Activated CD8-positive, alpha-beta memory T cell treated with anti-CD3 and anti-CD28 coated beads for 36 hours (primary cell): ENCODE results near the gene MRFAP1L1. TPM values are rescaled to one million over a fixed set of nuclear protein-coding genes. Genes with fewer than 3 reads are reported as not detected.
"Not testable (repeated sequence)": the region's sequence is repeated elsewhere in the genome, so short reads cannot be mapped to it uniquely, and the experiment has no call there.

Experiments used
- CTCF ChIA-PET: fragments of 350-600 bp; sonication (Branson Sonifier 250); formaldehyde crosslinking; loops from one replicate; lab custom pipeline; 2021; ENCODE audit warnings: antibody characterized with exemption; lab: Charles Lee
- POLR2A ChIA-PET: fragments of 350-600 bp; sonication (Branson Sonifier 250); formaldehyde crosslinking; loops from one replicate; lab custom pipeline; 2021; ENCODE audit warnings: antibody characterized with exemption; lab: Charles Lee
- total RNA-seq, 2 experiments: library from RNA; stranded (reverse); gene quantifications; one replicate each; pipeline ENCODE4 v1.2.3, GENCODE V29; 2021

MRFAP1L1 gene
- total RNA-seq, 2 experiments from 2014 or later, result 45.9 to 49.2 TPM

DNA sequence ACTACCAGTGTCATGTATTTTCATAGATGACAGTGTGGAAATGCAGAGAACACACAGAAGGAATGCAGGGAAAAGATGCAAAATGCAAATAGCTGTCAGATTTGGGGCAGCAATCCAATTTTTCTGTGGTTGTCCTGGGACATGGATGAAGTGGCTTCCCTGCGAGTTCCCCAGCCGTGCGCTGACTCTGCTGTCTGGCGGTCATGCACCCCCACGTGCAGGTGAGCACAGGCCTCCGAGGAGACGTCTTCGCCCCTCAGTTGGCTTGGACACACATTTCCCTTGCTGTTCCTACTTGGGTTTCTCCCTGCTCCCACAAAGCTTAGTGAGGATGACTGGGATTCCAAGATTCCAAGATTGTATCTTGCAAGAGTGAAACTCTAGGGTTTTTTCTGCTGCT lies 30.7 kb upstream of the MRFAP1L1 start:
- CTCF ChIA-PET, result no interaction called here
- POLR2A ChIA-PET, result no interaction called here

DNA sequence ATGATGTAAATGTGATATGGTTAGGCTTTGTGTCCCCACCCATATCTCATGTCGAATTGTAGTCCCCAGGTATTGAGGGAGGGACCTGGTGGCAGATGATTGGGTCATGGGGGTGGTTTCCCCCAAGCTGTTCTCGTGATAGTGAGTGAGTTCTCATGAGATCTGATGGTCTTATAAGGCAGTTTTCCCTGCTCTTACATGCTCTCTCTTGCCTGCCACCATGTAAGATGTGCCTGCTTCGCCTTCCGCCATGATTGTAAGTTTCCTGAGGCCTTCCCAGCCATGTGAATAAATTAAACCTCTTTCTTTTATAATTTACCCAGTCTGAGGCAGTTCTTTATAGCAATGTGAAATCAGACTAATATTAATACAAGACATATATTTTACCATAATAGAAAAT lies 30.3 kb upstream of the MRFAP1L1 start:
- CTCF ChIA-PET, result no interaction called here
- POLR2A ChIA-PET, result no interaction called here

DNA sequence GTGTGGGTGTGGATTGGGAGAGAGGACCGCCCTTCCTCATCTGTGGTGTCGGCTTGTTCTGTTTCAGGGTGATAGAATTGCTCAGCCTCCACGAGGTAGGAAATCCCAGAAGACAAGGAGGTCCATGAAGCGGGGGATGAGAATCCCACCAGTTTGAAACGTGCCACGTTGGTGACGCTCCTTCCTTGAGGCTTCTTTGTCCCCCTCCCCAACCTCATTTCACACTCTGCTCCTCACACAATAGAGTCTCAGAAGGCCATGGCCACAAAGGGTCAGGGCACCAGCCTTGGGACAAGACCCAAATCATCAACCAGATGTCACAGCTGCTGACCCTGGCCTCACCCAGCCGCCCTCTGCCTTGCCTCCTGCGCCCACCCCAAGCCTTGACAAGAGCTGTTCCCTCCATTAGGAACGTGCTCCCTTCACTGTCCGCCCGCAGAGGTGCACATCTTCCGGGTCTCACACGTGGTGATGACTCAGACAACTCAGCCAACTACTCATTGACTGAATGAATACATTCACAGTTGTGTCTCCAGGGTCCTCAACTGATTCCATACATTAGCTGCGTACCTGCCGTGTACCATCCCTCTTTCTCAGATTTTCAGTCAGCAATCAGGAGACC lies 24.6 kb upstream of the MRFAP1L1 start:
- ChIA-PET CTCF (interaction anchor here (0.6 to 1.4 kb wide), 3 partner anchors 15 to 140 kb away, joined by 3 to 4 read pairs (median 3); no protein-coding TSS in a partner anchor), POLR2A (no interaction called here)

DNA sequence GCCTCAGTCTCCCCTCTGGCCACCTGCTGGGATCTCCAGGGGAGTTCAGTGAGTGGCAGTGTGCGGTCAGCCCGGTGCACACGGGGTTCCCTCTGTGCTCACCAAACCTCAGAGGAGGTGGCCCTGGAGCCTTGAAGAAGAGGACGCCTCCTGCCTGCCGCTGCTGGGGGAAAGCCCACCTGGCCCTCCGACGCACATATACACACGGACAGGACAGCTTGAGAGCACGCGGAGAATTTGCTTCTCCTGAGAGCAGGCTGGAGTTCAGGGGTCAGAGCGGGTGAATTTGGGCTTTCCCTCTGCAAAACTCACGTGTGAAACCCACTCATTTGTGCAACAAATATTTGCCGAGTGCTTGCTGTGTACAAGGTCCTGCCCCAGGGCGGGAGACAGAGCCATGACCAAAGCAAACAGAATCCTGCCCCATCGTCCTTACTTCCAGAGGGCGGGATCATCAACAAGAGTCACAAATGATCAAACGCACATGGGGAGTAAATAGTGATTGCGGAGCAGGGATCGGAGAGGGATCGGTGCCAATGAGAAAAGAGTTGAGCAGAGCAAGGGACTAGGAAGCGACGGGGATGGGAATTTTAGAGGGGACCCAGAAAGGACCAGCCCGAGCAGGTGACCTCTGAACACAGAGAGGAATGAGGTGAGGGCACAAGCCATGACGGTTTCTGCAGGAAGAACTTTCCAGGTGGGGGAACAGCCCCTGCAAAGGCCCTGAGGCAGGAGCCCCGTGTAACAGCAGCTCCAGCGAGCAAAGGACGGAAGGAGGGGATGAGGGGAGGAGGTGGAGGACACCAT lies 23.9 kb upstream of the MRFAP1L1 start:
- ChIA-PET CTCF (interaction anchor here (0.6 kb wide), 1 partner anchor 118 kb away, joined by 3 read pairs; no protein-coding TSS in a partner anchor), POLR2A (no interaction called here)

DNA sequence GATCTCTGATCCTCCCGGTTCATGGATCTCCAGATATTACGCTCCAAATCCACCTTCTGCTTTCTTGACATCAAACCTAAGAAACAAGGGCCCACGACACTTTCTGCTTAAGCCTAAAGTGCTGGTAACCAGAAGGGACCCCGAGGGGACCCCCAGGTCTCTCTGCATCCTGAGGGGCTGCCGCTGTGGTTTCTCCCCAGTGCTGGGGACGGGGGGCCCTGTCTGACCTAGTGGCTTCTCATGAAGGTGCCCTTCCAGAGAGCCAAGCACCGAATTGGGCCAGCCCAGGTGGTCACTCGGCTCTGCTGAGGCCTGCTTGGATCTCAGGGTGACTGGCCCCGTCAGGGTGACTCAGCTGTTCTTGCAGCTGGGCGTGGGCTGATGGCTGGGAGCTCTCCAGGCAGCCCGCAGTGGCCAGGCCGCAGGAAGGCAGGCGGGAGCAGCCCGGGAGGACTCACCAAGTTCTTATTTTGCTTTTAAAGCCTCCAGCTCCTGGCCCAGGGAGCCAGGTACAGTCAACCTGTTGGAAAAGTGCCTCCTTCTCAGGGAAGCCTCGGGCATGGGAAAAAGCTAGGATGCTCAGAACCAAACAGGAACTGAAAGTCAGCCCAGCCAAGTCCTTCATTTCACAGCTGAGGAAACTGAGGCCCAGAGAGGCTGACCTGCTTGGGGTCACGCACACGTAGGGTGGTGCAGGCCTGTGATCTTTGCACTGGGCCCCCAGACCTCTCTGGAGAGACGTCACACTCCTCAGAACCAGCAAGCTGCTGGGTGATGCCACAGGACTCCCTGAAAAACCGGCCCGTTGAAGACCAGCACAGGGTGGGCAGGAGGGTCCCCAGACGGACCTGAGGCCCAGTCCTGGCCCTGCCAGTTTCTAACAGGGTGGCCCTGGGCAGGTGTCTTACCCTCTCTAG lies 23.0 kb upstream of the MRFAP1L1 start:
- ChIA-PET CTCF (no interaction called here), POLR2A (no interaction called here)

DNA sequence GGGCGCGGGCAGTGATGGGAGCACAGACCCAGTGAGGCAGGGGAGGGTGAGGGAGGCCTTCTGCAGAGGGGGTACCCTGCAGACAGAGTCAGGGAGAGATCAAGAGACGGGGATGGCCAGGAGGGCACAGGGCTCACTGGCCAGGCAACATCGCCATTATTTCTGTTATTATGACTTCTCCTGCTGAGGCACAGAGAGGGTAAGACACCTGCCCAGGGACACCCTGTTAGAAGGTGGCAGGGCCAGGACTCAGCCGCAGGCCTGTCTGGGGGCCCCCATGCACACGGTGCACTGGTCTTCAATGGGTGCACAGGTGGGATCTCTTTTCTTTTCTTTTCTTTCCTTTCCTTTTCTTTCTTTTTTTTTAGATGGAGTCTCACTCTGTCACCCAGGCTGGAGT lies 22.1 kb upstream of the MRFAP1L1 start:
- POLR2A ChIA-PET, result no interaction called here
- CTCF ChIA-PET, result no interaction called here

DNA sequence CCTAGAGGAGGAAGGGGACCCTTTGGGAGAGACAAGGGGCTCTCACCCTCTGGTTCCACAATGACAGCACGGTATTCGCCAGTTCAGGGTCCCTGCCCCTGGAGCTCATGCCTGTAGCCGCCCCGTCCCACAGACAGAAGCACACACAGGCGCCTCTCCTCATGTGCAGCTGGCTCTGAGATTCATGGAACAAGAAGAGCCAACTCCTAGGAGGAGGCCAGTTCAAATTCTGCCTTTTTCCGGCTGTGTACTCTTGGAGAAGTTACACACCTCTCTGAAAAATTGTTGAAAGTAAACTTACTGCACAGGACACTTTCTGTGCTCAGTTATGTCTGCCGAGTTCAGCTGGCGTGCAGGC lies 21.6 kb upstream of the MRFAP1L1 start:
- ChIA-PET CTCF (interaction anchor here (1.0 to 1.2 kb wide), 2 partner anchors 11 to 142 kb away, joined by 3 read pairs; no protein-coding TSS in a partner anchor), POLR2A (no interaction called here)

DNA sequence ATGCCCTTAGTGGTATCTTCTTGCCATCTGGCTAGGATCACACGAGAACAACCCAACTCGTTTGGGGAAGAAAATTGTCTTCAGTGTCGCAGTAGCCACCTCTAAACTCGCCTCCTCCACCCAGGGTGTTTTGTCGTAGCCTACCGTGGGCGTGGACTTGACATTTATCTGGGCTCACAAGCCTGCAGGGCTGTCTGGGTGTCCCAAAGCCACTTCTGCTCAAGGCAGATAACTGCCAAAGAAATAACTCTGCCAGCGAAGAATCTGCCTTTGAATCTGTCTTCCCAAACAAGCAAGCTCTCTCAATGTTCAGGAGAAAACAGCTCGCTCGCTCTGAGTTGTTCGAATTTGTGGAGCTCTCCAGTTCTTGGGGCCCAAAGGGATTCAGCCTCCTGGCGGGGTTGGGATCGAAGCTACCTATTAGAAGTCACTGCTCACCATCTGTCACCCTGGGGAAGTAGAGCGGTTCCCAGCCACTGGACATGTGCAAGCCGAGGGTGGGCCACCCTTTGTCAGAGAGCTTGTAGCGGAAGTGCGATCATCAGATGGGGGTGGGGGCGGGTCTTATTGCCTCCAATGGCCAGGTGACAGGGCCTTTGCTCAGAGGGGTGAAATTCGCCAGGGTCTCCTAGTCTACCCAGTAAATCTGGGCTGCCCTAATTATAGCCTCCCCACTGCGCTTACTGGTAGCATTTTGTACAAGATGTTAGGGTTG lies 21.1 kb upstream of the MRFAP1L1 start:
- ChIA-PET POLR2A (interaction anchor here (0.6 kb wide), 1 partner anchor 15 kb away, joined by 5 read pairs; no protein-coding TSS in a partner anchor), CTCF (interaction anchor here (1.0 to 1.2 kb wide), 2 partner anchors 10 to 143 kb away, joined by 3 read pairs; no protein-coding TSS in a partner anchor)

DNA sequence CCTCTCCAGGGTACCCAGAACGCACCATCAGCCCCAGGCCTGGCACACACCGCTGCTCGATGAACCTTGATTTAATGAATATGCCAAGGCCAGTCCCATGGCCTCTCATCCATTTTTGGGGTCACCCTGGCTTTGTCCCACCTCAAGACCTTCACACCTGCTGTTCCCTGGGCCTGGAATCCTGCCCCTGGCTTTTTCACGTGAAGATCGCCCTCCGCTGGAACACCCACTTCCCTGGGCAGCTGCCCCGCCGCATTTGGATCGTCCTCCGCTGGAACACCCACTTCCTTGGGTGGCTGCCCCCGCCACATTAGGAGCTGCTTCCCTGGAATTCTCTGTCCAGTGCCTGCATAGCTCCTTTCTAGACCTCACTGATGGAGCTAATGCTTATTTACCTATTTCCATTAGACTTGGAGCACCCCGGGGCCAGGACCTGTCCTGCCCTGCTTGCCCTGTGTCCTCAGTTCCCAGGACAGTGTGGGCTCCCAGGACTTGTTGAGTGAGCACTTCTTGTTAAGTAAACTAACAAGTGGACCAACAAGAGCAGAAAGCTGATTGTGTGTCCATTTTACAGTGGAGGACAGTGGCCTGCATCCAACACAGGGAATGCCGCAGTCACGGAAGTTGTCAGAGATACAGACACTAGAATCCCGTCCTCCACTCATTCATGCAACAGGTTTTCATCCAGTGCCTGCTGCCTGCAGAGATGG lies 18.8 kb upstream of the MRFAP1L1 start:
- ChIA-PET CTCF (interaction anchor here (1.4 kb wide), 1 partner anchor 8 kb away, joined by 3 read pairs; no protein-coding TSS in a partner anchor), POLR2A (no interaction called here)

DNA sequence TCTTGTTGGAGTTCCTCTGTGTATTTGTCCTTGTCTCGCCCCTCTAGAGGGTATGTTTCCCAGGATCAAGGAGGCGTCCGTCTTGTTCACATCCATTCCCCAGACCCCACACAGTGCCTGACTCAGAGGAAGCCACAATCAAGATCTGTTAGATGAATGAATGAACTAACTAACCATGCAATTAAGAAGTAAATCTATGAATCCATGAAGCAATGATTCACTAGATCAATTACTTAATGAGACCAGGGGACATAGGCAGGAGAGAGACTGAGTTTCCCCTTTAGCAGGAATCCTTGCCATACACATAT lies 18.2 kb upstream of the MRFAP1L1 start:
- ChIA-PET CTCF (no interaction called here), POLR2A (no interaction called here)

DNA sequence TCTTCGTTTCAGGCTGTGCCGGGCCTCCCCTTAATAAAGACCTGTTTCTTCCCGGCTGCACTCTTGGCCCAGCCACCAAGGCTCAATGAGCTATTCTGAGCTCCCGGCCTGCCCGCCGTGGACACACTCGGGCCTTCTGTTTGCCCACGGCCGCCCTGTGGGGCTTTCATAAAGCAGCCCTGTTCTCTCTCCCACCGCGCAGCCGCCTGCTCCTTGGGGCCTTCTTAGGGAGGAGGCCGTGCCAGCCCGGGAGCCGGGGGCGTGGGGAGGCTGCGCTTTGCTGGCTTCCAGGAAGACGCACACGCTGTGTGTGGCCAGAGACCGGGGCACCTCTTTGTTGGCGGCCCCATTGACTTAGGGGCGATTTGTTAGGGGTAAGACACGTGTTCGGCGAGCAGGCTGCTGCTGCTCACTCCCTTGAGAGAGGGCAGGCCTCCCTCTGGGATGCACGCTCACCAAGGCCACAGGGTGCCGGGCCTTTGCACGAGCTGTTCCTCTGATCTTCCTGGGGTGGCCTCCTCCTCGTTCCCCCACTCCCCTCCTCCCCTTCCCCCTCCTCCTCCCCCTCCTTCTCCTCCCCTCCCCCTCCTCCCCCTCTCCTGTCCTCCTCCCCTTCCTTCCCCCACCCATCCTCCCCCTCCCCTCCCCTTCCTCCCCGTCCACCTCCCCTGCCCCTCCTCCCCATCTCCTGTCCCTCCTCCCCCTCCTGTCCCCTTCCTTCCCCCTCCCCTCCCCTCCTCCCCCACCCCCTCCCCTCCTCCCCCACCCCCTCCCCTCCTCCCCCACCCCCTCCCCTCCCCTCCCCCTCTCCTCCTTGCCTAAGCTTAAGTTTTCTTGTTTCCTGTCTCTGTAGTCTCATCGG lies 17.6 kb upstream of the MRFAP1L1 start:
- ChIA-PET POLR2A (interaction anchor here (0.6 kb wide), 1 partner anchor 330 kb away, joined by 4 read pairs; no protein-coding TSS in a partner anchor), CTCF (interaction anchor here (0.7 kb wide), 1 partner anchor 146 kb away, joined by 3 read pairs; no protein-coding TSS in a partner anchor)

DNA sequence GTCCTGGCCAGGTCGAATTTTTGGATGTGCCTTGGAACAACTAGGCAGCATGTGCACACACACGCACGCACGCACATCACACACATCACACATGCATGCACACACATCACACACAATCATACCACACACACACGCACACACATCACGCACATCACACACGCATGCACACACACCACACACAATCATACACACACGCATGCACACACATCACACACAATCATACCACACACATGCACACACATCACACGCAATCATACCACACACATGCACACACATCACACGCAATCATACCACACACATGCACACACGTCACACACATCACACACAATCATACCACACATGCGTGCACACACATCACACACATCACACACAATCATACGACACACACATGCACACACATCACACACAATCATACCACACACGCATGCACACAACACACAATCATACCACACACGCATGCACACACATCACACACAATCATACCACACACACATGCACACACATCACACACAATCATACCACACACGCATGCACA lies 15.8 kb upstream of the MRFAP1L1 start:
- POLR2A ChIA-PET, CTCF ChIA-PET: not testable (repeated sequence)

DNA sequence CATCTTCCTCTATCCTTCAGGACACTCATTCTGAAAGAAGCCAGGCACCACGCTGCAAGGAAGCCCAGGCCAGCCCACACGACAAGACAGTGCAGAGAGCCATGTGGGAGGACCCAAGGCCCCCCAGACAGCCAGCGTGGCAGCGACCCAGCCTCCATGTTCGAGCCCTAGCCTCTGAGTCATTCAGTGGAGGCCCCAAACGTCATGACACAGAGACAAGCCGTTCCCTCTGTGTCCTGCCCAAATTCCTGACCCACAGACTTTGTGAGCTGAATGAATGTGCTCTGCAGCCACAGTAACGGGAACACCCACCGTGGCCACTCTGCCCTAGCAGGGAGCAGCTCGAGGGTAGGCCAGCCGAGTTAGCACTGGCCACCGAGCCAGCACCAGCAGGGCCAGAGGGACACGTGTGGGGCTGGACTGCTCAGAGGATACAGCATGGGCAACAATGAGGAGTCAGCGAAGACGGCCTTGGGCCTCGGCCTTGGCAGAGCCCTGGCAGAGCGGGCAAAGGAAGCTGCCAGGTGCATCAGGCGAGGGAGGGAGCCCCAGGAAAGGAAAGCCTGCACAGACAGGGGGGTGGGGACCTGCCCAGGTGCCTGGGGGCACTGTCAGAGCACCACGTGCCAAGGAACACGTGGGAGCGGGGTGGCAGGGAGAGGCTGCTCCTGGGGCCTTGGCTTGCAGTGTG lies 14.9 kb upstream of the MRFAP1L1 start:
- ChIA-PET POLR2A (no interaction called here), CTCF (no interaction called here)

DNA sequence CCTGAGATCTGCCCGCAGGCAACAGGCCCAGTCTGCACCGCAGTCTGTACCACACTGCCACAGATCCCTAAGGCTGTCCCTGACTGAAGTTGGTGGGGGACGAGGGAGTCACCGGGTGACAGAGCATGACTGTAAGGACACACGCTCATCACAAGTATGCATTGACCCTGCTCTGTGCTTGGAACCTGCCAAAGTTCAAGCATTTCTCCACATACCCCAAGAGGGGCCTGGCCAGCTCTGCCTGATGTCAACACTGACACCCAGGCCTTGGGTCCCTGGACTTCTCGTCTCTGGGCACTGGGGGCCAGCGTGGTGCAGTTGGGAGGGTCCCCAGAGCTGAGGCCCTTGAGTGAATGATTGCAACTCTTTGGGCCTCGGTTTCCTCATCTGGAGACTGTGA lies 14.2 kb upstream of the MRFAP1L1 start:
- CTCF ChIA-PET, result no interaction called here
- POLR2A ChIA-PET, result no interaction called here

DNA sequence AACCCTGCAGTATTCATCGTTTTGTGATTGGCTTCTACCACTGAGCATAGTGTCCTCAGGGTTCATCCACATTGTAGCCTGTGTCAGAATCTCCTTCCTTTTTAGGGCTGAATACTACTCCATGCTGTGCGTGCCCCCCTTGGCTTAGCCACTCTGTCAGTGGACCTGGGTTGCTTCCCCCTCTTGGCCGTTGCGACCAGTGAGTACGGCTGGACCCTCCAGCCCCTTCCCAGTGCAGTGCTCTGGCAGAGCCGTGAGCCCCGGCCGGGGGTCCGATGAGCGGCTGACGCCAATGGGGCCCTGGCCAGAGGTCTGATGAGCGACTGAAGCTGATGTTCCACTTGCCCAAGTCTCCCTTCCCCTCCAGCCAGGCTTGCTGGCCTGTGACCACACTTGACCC lies 13.2 kb upstream of the MRFAP1L1 start:
- ChIA-PET CTCF (no interaction called here), POLR2A (no interaction called here)

DNA sequence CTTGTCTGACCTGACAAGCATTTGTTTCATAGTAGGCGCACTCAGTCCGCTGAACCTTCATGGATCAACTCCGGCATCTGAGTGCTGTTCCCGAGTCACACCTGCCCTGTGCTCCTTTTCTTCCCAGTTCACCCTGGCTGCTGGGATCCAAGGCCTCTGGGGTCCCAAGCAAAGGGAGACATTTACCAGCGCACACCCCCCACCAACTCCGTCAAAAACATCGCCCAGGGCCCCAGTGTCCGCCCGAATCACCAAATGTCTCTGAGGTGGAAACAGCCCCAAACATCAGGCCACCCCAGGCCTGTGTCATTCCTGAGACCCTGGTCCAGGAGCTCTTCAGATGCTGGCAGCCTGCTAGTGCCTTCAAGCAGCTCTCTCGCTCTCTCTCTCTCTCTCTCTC lies 11.5 kb upstream of the MRFAP1L1 start:
- ChIA-PET CTCF (interaction anchor here (0.9 to 7.0 kb wide), 5 partner anchors 17 to 320 kb away, joined by 3 to 90 read pairs (median 5); no protein-coding TSS in a partner anchor), POLR2A (no interaction called here)
